ENCODE measurements around the gene GNAO1.

The GNAO1 gene

GRCh38 chr16:56255904-56256303 is 64.6 kb downstream of the GNAO1 start:
- Histone ChIP-seq H4K5ac (ENCODE audit: low read length) (no peak overlapping the region), H3K4me1 (ENCODE audit: control insufficient read depth, low read depth, low read length) (no peaks in the 10 kb centered on the region), H3K79me2 (ENCODE audit: control insufficient read depth, insufficient read depth, low read length) (no peaks in the 10 kb centered on the region), H3K36me3 (ENCODE audit: control insufficient read depth, insufficient read depth, low read length) (no peaks in the 10 kb centered on the region), H3K9ac (ENCODE audit: low read length) (no peak overlapping the region), H2AK5ac (ENCODE audit: low read length) (no peak overlapping the region), H3K4me3 (ENCODE audit: low read length) (no peak overlapping the region), H2BK15ac (replicated peaks; ENCODE audit: low read depth) (no peak overlapping the region), H3K79me1 (ENCODE audit: low read length) (no peaks in the 10 kb centered on the region), H3K27me3 (ENCODE audit: insufficient read depth, low read length, poor library complexity) (no peaks in the 10 kb centered on the region), H4K8ac (ENCODE audit: low read depth, low read length) (no peak overlapping the region), H3K56ac (ENCODE audit: low read length) (no peak overlapping the region), H3K27ac (ENCODE audit: low read depth, low read length) (no peak overlapping the region), H2BK120ac (ENCODE audit: low read depth, low read length) (no peak overlapping the region), H3K23ac (ENCODE audit: low read length) (no peak overlapping the region), H3K4me2 (ENCODE audit: low read length) (no peak overlapping the region), H3K4ac (ENCODE audit: low read depth, low read length) (no peak overlapping the region), H3K18ac (ENCODE audit: low read length) (no peak overlapping the region), H2BK5ac (ENCODE audit: low read length) (no peak overlapping the region)
- no CpG with 5 or more reads among the region's 1 CpG for WGBS (ENCODE audit: extremely low coverage, insufficient coverage, low lambda C conversion rate)
- no peak for DNase-seq

- Histone ChIP-seq H3K4ac (ENCODE audit: low read depth, low read length) (no peak overlapping the region), H2AK5ac (ENCODE audit: low read length) (no peak overlapping the region), H4K5ac (ENCODE audit: low read length) (no peak overlapping the region), H3K56ac (ENCODE audit: low read length) (no peak overlapping the region), H3K9ac (ENCODE audit: low read length) (no peak overlapping the region), H3K4me3 (ENCODE audit: low read length) (no peak overlapping the region), H2BK120ac (ENCODE audit: low read depth, low read length) (no peak overlapping the region), H3K79me1 (ENCODE audit: low read length) (no peaks in the 10 kb centered on the region), H3K23ac (ENCODE audit: low read length) (no peak overlapping the region), H3K18ac (ENCODE audit: low read length) (no peak overlapping the region), H3K4me1 (ENCODE audit: control insufficient read depth, low read depth, low read length) (no peaks in the 10 kb centered on the region), H4K8ac (ENCODE audit: low read depth, low read length) (no peak overlapping the region), H3K36me3 (ENCODE audit: control insufficient read depth, insufficient read depth, low read length) (no peaks in the 10 kb centered on the region), H2BK5ac (ENCODE audit: low read length) (no peak overlapping the region), H3K27me3 (ENCODE audit: insufficient read depth, low read length, poor library complexity) (no peaks in the 10 kb centered on the region), H3K27ac (ENCODE audit: low read depth, low read length) (no peak overlapping the region), H3K79me2 (ENCODE audit: control insufficient read depth, insufficient read depth, low read length) (no peaks in the 10 kb centered on the region), H2BK15ac (replicated peaks; ENCODE audit: low read depth) (no peak overlapping the region), H3K4me2 (ENCODE audit: low read length) (no peak overlapping the region)
- no CpG with 5 or more reads among the region's 6 CpGs for WGBS (ENCODE audit: extremely low coverage, insufficient coverage, low lambda C conversion rate)
- no peak for DNase-seq
These were observed 66.0 kb downstream of the GNAO1 start for GRCh38 chr16:56257239-56257638.

GRCh38 chr16:56257666-56258342 is 66.5 kb downstream of the GNAO1 start:
- WGBS (ENCODE audit: extremely low coverage, insufficient coverage, low lambda C conversion rate), result no CpG with 5 or more reads among the region's 8 CpGs
- Histone ChIP-seq H4K5ac (ENCODE audit: low read length) (no peak overlapping the region), H3K9ac (ENCODE audit: low read length) (no peak overlapping the region), H3K4ac (ENCODE audit: low read depth, low read length) (no peak overlapping the region), H2BK120ac (ENCODE audit: low read depth, low read length) (no peak overlapping the region), H2BK15ac (replicated peaks; ENCODE audit: low read depth) (no peak overlapping the region), H3K36me3 (ENCODE audit: control insufficient read depth, insufficient read depth, low read length) (no peaks in the 10 kb centered on the region), H3K18ac (ENCODE audit: low read length) (no peak overlapping the region), H2BK5ac (ENCODE audit: low read length) (no peak overlapping the region), H3K79me2 (ENCODE audit: control insufficient read depth, insufficient read depth, low read length) (no peaks in the 10 kb centered on the region), H3K79me1 (ENCODE audit: low read length) (no peaks in the 10 kb centered on the region), H3K4me2 (ENCODE audit: low read length) (no peak overlapping the region), H3K23ac (ENCODE audit: low read length) (peak overlapping the region; percentile 68), H3K27ac (ENCODE audit: low read depth, low read length) (no peak overlapping the region), H4K8ac (ENCODE audit: low read depth, low read length) (no peak overlapping the region), H2AK5ac (ENCODE audit: low read length) (no peak overlapping the region), H3K27me3 (ENCODE audit: insufficient read depth, low read length, poor library complexity) (no peaks in the 10 kb centered on the region), H3K4me1 (ENCODE audit: control insufficient read depth, low read depth, low read length) (no peaks in the 10 kb centered on the region), H3K4me3 (ENCODE audit: low read length) (no peak overlapping the region), H3K56ac (ENCODE audit: low read length) (no peak overlapping the region)
- DNase-seq, result no peak

- no peak overlapping the region for H4K5ac ChIP-seq (ENCODE audit: low read length)
- H2BK15ac ChIP-seq (replicated peaks; ENCODE audit: low read depth), result no peak overlapping the region
- no peaks in the 10 kb centered on the region for H3K79me2 ChIP-seq (ENCODE audit: control insufficient read depth, insufficient read depth, low read length)
- H3K4ac ChIP-seq (ENCODE audit: low read depth, low read length), result no peak overlapping the region
- H3K23ac ChIP-seq (ENCODE audit: low read length), result no peak overlapping the region
- no peak overlapping the region for H2BK120ac ChIP-seq (ENCODE audit: low read depth, low read length)
- no peak for DNase-seq
- no peak overlapping the region for H3K4me2 ChIP-seq (ENCODE audit: low read length)
- H3K27me3 ChIP-seq (ENCODE audit: insufficient read depth, low read length, poor library complexity), result no peaks in the 10 kb centered on the region
- no peaks in the 10 kb centered on the region for H3K79me1 ChIP-seq (ENCODE audit: low read length)
- no peaks in the 10 kb centered on the region for H3K36me3 ChIP-seq (ENCODE audit: control insufficient read depth, insufficient read depth, low read length)
- no CpG with 5 or more reads among the region's 8 CpGs for WGBS (ENCODE audit: extremely low coverage, insufficient coverage, low lambda C conversion rate)
- no peaks in the 10 kb centered on the region for H3K4me1 ChIP-seq (ENCODE audit: control insufficient read depth, low read depth, low read length)
- H3K27ac ChIP-seq (ENCODE audit: low read depth, low read length), result no peak overlapping the region
- no peak overlapping the region for H3K9ac ChIP-seq (ENCODE audit: low read length)
- no peak overlapping the region for H4K8ac ChIP-seq (ENCODE audit: low read depth, low read length)
- no peak overlapping the region for H2BK5ac ChIP-seq (ENCODE audit: low read length)
- H3K18ac ChIP-seq (ENCODE audit: low read length), result no peak overlapping the region
- no peak overlapping the region for H3K56ac ChIP-seq (ENCODE audit: low read length)
- no peak overlapping the region for H2AK5ac ChIP-seq (ENCODE audit: low read length)
- H3K4me3 ChIP-seq (ENCODE audit: low read length), result no peak overlapping the region
These were observed 67.5 kb downstream of the GNAO1 start for GRCh38 chr16:56258508-56259424.

- Histone ChIP-seq H3K4ac (ENCODE audit: low read depth, low read length) (no peak overlapping the region), H4K8ac (ENCODE audit: low read depth, low read length) (no peak overlapping the region), H2BK15ac (replicated peaks; ENCODE audit: low read depth) (no peak overlapping the region), H2AK5ac (ENCODE audit: low read length) (no peak overlapping the region), H3K79me1 (ENCODE audit: low read length) (no peaks in the 10 kb centered on the region), H3K18ac (ENCODE audit: low read length) (no peak overlapping the region), H3K27me3 (ENCODE audit: insufficient read depth, low read length, poor library complexity) (no peaks in the 10 kb centered on the region), H3K27ac (ENCODE audit: low read depth, low read length) (no peak overlapping the region), H3K36me3 (ENCODE audit: control insufficient read depth, insufficient read depth, low read length) (no peaks in the 10 kb centered on the region), H3K9ac (ENCODE audit: low read length) (no peak overlapping the region), H4K5ac (ENCODE audit: low read length) (no peak overlapping the region), H3K4me3 (ENCODE audit: low read length) (no peak overlapping the region), H2BK120ac (ENCODE audit: low read depth, low read length) (no peak overlapping the region), H3K56ac (ENCODE audit: low read length) (no peak overlapping the region), H3K23ac (ENCODE audit: low read length) (no peak overlapping the region), H3K79me2 (ENCODE audit: control insufficient read depth, insufficient read depth, low read length) (no peaks in the 10 kb centered on the region), H3K4me1 (ENCODE audit: control insufficient read depth, low read depth, low read length) (no peaks in the 10 kb centered on the region), H2BK5ac (ENCODE audit: low read length) (no peak overlapping the region), H3K4me2 (ENCODE audit: low read length) (no peak overlapping the region)
- no CpG with 5 or more reads among the region's 4 CpGs for WGBS (ENCODE audit: extremely low coverage, insufficient coverage, low lambda C conversion rate)
- no peak for DNase-seq
These were observed 68.1 kb downstream of the GNAO1 start for GRCh38 chr16:56259425-56259779.

Measured in mesendoderm (in vitro differentiated cells).